ENCODE results near the gene PARP15.
A peak's percentile ranks its signal among the peaks of the same experiment; 100 is the strongest.

Gene PARP15

DNA sequence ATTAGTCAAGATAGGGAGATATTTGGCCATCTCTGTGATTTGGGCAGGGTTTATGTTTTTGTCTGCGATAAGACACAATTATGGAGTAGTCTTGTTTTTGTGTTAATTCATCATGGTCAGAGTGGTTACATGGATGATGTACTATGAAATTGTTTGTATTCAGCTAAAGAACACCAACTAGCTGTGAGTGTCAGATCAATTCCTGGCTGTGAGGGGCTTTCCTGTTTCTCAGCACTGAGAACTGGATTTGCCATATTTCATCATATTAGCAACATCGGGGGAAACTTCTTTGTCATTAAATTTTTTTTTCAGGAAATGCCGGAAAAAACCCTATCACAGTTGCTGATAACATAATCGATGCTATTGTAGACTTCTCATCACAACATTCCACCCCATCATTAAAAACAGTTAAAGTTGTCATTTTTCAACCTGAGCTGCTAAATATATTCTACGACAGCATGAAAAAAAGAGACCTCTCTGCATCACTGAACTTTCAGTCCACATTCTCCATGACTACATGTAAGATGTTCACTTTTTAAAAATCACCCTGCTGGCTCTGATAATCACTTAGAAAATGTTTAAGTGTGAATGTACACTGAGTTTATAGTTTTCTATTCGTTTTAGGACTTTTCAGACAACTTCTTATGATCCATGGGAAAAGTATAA lies 49.2 kb downstream of the PARP15 start:
- Histone ChIP-seq H3K27me3 (ENCODE audit: control insufficient read depth, insufficient read depth, low read length) (no peaks in the 10 kb centered on the region), H3K36me3 (ENCODE audit: control insufficient read depth, insufficient read depth, low read length) (no peaks in the 10 kb centered on the region), H3K9ac (no peak overlapping the region), H3K4me1 (no peaks in the 10 kb centered on the region), H2AFZ (no peak overlapping the region), H3K79me2 (no peaks in the 10 kb centered on the region), H3K9me3 (ENCODE audit: control insufficient read depth, low read length) (no peaks in the 10 kb centered on the region), H3K4me2 (ENCODE audit: low read length) (no peak overlapping the region), H3K4me3 (ENCODE audit: low read depth, low read length) (no peak overlapping the region), H3K27ac (no peak overlapping the region)
- TF ChIP-seq CTCF (IDR thresholded peaks at IDR 0.05), result no peak

DNA sequence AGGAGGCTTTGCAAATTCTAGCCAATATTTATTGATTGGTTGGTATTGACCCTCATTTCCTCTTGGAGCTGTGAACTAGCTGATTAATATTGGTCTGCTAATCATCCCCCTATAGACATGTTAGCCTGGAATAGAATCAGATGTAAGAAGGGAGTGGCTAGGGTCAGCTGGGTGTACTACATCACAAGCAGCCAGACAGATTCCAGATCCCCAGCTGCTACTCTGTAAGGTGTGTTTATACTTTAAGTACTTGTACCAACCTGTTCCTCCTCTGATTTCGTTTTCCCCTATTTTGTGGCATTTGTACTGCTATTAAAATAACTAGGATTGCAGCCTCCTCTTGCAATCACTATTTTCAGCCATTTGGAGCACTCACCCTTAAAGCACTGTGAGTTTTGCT lies 49.9 kb downstream of the PARP15 start:
- Histone ChIP-seq H3K4me3 (ENCODE audit: low read depth, low read length) (no peak overlapping the region), H3K9me3 (ENCODE audit: control insufficient read depth, low read length) (no peaks in the 10 kb centered on the region), H3K36me3 (ENCODE audit: control insufficient read depth, insufficient read depth, low read length) (no peaks in the 10 kb centered on the region), H3K9ac (no peak overlapping the region), H3K4me1 (no peaks in the 10 kb centered on the region), H3K27me3 (ENCODE audit: control insufficient read depth, insufficient read depth, low read length) (no peaks in the 10 kb centered on the region), H2AFZ (no peak overlapping the region), H3K4me2 (ENCODE audit: low read length) (no peak overlapping the region), H3K79me2 (no peaks in the 10 kb centered on the region), H3K27ac (no peak overlapping the region)
- TF ChIP-seq CTCF (IDR thresholded peaks at IDR 0.05), result no peak

DNA sequence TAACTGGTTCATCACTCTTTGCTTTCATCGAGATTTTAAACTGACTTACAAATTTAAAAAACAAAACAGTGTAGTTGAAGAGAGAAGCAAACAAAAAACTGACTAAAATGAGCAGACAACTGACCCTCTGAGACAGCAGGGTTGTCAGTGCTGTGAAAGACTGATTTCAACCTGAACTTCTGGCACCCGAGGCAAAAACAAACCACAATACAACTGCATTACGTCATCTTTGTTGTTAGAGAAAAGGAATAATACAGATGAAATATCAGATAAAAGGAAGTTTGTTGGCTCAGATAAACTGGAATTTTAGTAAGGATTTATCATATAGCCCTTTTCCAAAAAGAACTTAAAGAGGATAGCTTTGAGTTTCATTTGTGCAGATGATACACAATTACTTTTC lies 51.1 kb downstream of the PARP15 start:
- Histone ChIP-seq H3K9ac (no peak overlapping the region), H3K9me3 (ENCODE audit: control insufficient read depth, low read length) (no peaks in the 10 kb centered on the region), H3K4me1 (no peaks in the 10 kb centered on the region), H3K27ac (no peak overlapping the region), H2AFZ (peak overlapping the region; percentile 46), H3K4me3 (ENCODE audit: low read depth, low read length) (no peak overlapping the region), H3K36me3 (ENCODE audit: control insufficient read depth, insufficient read depth, low read length) (no peaks in the 10 kb centered on the region), H3K4me2 (ENCODE audit: low read length) (no peak overlapping the region), H3K27me3 (ENCODE audit: control insufficient read depth, insufficient read depth, low read length) (no peaks in the 10 kb centered on the region), H3K79me2 (no peaks in the 10 kb centered on the region)
- no peak for TF ChIP-seq CTCF (IDR thresholded peaks at IDR 0.05)

- Histone ChIP-seq H3K27ac (no peak overlapping the region), H3K4me2 (ENCODE audit: low read length) (no peak overlapping the region), H3K4me1 (no peaks in the 10 kb centered on the region), H2AFZ (no peak overlapping the region), H3K27me3 (ENCODE audit: control insufficient read depth, insufficient read depth, low read length) (no peaks in the 10 kb centered on the region), H3K9me3 (ENCODE audit: control insufficient read depth, low read length) (no peaks in the 10 kb centered on the region), H3K4me3 (ENCODE audit: low read depth, low read length) (no peak overlapping the region), H3K36me3 (ENCODE audit: control insufficient read depth, insufficient read depth, low read length) (no peaks in the 10 kb centered on the region), H3K9ac (no peak overlapping the region), H3K79me2 (no peaks in the 10 kb centered on the region)
- no peak for TF ChIP-seq CTCF (IDR thresholded peaks at IDR 0.05)
Measured at GRCh38 chr3:122629763-122630162, 52.3 kb downstream of the PARP15 start.

- TF ChIP-seq CTCF (IDR thresholded peaks at IDR 0.05), result no peak
- H3K4me2 ChIP-seq (ENCODE audit: low read length), result no peak overlapping the region
- H3K4me3 ChIP-seq (ENCODE audit: low read depth, low read length), result no peak overlapping the region
- H3K4me1 ChIP-seq, result no peaks in the 10 kb centered on the region
- H2AFZ ChIP-seq, result no peak overlapping the region
- no peaks in the 10 kb centered on the region for H3K27me3 ChIP-seq (ENCODE audit: control insufficient read depth, insufficient read depth, low read length)
- no peaks in the 10 kb centered on the region for H3K36me3 ChIP-seq (ENCODE audit: control insufficient read depth, insufficient read depth, low read length)
- no peak overlapping the region for H3K9ac ChIP-seq
- H3K9me3 ChIP-seq (ENCODE audit: control insufficient read depth, low read length), result no peaks in the 10 kb centered on the region
- no peaks in the 10 kb centered on the region for H3K79me2 ChIP-seq
- no peak overlapping the region for H3K27ac ChIP-seq
Measured at GRCh38 chr3:122635789-122636188, 58.3 kb downstream of the PARP15 start.

All from parathyroid adenoma (tissue), 2 donors.